GM18526 (cell line): ENCODE data around the gene GBP7.

ENCODE experiments used
- POLR2A ChIP-seq: IDR thresholded peaks from 3 replicates; pipeline ENCODE4 v1.6.1; 2011; ENCODE audit not compliant: insufficient read length; ENCODE audit errors: extremely low read depth

GBP7 gene, protein sequence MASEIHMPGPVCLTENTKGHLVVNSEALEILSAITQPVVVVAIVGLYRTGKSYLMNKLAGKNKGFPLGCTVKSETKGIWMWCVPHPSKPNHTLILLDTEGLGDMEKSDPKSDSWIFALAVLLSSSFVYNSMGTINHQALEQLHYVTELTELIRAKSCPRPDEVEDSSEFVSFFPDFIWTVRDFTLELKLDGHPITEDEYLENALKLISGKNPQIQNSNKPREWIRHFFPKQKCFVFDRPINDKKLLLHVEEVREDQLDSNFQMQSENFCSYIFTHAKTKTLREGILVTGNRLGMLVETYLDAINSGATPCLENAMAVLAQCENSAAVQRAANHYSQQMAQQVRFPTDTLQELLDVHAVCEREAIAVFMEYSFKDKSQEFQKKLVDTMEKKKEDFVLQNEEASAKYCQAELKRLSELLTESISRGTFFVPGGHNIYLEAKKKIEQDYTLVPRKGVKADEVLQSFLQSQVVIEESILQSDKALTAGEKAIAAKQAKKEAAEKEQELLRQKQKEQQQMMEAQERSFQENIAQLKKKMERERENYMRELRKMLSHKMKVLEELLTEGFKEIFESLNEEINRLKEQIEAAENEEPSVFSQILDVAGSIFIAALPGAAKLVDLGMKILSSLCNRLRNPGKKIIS

GRCh38 chr1:89175601-89176256 is at the start of gene GBP7:
GBP7 (minus strand) TSS chr1:89176003; CDS start chr1:89171935, 4,068 bp downstream.
- no peak for TF ChIP-seq POLR2A

DNA sequence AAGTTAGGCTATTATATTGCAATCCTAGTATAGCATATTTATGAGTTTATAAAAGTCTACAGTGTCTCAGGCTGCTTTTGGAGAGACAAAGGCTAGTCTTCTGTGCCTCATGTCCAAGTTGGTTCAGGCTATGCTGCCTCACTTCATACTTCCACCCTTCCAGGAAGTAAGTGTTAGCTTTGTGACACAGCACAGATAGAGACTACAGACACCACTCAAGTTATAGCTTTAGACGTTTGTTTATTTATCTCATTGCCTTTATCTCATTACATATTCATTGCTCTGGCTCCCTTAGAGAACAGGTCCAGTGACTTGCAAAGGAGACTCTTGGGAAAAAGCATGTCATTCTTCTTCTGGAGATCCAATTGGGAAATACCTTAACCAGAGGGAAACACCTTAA is 45.5 kb upstream of the GBP7 start:
- TF ChIP-seq POLR2A, result no peak

DNA sequence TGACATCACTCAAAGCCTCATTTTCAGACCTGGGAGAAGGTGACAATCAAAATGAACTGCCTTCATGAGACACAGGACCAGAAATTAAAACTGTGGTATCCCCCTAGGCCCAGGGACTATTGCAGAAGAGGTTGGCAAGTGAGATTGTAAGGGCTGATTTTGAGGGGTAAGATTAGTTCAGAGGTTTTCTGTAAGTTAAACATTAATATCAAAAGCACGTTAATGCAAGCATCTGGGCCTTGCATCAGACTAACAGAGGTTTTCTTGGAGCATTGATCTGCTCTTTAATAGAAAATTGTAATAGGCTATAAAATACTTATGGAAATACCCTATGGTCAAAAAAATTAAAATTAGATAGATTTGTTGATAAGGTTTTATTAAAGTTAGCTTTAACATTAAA is 37.5 kb upstream of the GBP7 start:
- no peak for TF ChIP-seq POLR2A

- no peak for TF ChIP-seq POLR2A
Measured at GRCh38 chr1:89211035-89211634, 35.3 kb upstream of the GBP7 start.

- no peak for TF ChIP-seq POLR2A
Measured at GRCh38 chr1:89206373-89206772, 30.6 kb upstream of the GBP7 start.

GRCh38 chr1:89203166-89203565 is 27.4 kb upstream of the GBP7 start:
- no peak for TF ChIP-seq POLR2A

GRCh38 chr1:89201106-89201794 is 25.4 kb upstream of the GBP7 start:
- TF ChIP-seq POLR2A, result no peak

DNA sequence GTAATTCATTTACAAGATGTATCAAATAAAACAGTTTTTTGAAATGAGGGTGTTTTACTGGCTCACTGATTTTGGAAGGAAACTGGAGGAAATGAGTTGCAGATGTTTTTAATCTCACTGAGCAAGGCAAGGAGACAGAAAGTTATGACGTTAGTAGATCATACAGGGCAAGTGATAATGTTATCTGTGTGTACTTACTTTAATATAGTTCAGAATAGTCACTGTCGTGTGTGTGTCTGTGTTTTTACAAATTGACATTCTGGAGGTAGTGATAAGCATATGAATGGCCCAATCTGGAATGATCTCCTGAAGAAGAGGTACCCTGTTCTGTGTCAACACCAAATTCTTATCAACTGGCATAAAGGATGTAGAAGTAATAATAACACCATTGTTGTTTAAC is 24.9 kb upstream of the GBP7 start:
- TF ChIP-seq POLR2A, result no peak

DNA sequence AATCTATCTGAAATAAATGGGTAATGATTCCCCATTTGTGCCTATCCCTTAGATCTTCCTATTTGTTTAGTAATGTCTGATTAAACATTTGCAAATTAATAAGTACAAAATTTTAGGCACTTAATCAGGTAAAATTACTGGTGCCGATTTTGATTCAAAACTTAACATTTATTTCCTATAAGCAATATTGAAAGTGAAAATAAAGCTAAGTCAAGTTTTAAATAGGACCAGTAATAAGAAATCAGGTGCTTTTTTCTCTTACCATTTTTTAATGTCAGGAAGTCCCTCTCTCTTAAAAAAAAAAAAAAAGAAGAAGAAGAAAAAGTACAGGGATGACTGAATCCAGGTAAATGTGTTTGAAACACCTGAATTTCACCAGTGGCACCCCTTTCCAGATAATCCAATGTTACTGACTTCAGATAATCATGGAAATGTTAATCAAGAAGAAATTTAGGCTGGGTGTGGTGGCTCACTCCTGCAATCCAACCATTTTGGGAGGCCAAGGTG is 23.8 kb upstream of the GBP7 start:
- TF ChIP-seq POLR2A, result no peak

DNA sequence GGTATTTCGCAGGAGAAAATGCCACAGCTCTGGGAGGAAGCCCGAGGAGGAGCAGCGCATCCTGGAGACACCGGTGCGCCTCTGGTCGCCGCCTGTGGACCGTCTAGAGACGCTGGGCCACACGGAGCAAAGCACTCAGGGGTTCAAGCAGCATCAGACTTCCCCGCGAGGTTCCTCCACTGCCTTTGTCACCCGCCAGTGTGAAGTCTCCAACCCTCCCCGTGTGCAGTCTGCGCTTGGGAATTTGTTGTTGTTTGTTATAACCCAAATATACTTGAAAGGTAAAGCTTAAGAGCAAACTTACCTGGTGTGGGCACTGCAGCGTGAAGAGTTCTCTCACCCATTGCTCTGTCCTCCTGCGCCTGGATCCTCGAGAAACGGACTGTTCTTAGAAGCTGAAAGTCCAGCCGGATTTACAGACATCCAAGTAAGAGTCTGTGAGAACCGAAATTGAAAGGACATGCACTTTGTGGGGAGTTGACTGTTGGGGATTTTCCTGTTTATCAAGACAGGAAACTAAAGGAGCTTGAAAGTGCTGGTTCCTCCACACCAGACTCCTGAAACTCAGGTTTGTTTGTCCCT is 22.8 kb upstream of the GBP7 start, which contains the start of gene GBP4:
GBP4 (minus strand) TSS at position 452 of the 582 bp plus-strand sequence; CDS start at position 344, 108 bp downstream.
- peak; percentile 11 for TF ChIP-seq POLR2A

- TF ChIP-seq POLR2A, result no peak
Measured at GRCh38 chr1:89198081-89198480, 22.3 kb upstream of the GBP7 start.

DNA sequence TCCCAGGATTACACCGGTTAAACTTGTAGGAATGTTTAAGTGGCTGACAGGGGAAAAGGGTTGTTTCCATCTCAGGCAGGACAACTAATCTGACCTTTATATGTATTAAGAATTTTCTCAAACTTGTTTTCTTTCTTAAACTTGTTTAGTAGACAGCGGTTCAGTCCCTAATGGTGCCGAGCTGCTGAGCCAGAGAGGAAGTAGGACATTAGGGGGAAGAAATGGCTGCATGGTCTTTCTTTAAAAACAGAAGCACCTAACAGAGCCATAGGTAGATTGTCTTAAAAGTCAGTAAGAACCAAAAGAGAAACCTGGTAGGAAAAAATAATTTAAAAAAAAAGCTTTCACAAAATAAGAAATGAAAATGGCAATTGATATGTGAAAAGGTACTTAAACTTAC is 19.7 kb upstream of the GBP7 start:
- no peak for TF ChIP-seq POLR2A

GRCh38 chr1:89191314-89191713 is 15.5 kb upstream of the GBP7 start:
- no peak for TF ChIP-seq POLR2A

GRCh38 chr1:89190017-89190416 is 14.2 kb upstream of the GBP7 start:
- TF ChIP-seq POLR2A, result no peak
